ENCODE data around the gene PGAM2.

DNA sequence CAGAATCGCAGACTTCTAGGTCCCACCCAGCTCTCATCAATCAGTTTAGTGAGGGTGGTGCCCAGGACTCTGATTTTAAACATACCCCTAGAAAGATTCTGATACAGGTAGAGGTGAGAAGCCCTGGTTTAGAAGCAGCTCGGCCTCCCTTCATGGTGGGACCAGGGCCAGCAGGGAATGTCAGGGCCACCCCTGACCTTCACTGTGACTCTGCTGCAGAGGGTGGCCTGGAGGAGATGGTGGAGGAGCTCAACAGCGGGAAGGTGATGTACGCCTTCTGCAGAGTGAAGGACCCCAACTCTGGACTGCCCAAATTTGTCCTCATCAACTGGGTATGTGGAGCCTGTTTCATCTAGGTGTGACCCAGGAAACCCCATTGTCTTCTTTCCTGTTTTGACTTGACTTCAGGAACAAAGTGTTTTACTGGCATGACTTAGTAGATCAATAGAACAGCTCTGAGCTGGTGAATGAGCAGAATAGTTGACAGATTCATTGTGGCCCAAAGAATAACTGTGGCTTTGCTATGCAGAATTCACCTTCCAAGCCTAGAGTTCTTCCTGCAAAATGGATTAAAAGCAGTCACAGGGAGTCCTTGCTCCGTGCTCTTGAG is 13.7 kb downstream of the PGAM2 start:
- TF ChIP-seq CTCF (IDR thresholded peaks at IDR 0.05) (no peak), POLR2A (IDR thresholded peaks at IDR 0.05) (no peak)

Data from thyroid gland (tissue), 4 donors.